Esophagus muscularis mucosa (tissue), 3 donors: ENCODE measurements around the gene ATP5F1B.

Experiments
- CTCF ChIP-seq, 3 experiments: fragments of 200-600 bp in 2 of 3; fragments of 450-650 bp in 1 of 3; sonication (generic) in 2 of 3; IDR thresholded peaks; one replicate each; pipeline ENCODE4 v1.5.1; 2017 to 2019; ENCODE audit warnings: antibody characterized with exemption in 3 of 3, mild to moderate bottlenecking in 2 of 3, moderate library complexity in 1 of 3
- POLR2A ChIP-seq: fragments of 450-650 bp; IDR thresholded peaks from one replicate; pipeline ENCODE4 v1.6.1; 2017; ENCODE audit warnings: antibody characterized with exemption, moderate library complexity, mild to moderate bottlenecking, low read depth
- POLR2AphosphoS5 ChIP-seq, 2 donors: sonication (generic); formaldehyde crosslinking; IDR thresholded peaks; one replicate each; pipeline ENCODE4 v1.6.1; 2017; ENCODE audit warnings: antibody characterized with exemption in 2 of 2

GRCh38 chr12:56626701-56627100 is 19.1 kb downstream of the ATP5F1B start:
- TF ChIP-seq POLR2A (no peak), POLR2AphosphoS5 (IDR thresholded peaks at IDR 0.05) (no peak), CTCF (IDR thresholded peaks at IDR 0.05) (no peak)
